GM21360 (cell line): Measurements from ENCODE around the gene LAPTM5.

Experiments
- ATAC-seq: cut with Tn5 transposase; IDR thresholded peaks from one replicate; pipeline ENCODE4 v1.9.1; 2021; ENCODE audit warnings: mild to moderate bottlenecking, moderate library complexity; ENCODE audit not compliant: unreplicated experiment

LAPTM5 gene

DNA sequence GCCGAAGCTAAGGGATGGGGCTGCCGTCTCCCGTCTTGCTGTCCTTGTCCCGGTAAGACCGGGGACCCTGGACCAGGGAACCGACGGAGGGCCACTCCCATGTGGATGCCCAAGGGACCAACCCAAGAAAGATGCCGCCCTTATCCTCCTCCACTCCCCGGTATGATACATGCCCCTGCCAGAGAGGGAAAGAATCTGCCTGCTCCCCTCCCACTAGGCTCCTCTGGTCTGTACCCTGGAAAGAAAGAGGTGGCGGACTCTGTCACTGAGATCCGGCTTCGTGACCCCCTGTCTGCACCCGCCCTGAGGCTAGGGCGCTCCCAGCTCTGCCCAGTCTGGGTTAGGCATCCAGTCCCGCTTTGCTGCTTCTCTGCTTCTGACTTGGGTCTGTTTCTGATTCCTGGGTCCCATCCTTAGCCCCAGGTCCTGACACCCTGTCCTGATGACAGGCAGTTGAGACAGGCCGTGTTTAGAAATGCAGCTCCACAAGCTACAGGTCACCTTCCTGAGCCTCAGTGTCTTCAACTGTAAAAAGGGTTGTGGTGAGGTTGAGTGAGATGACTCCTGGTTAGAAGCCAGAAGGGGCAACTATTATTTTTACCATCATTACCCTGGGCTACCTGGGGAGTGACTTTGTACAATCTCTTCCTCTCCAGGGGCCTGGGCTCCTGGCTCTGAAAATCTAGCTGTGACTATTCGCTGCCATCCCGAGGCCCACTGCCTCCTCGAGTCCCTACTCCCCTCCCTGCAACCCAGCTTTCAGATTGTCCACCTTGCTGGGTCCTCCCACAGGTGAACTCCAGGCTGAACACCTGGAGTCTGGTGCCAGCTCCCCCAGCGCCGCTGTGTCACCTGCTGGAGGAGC lies 37.9 kb downstream of the LAPTM5 start:
- no peak for ATAC-seq

- ATAC-seq, result peak; percentile 40
Measured at GRCh38 chr1:30718636-30719405, 38.8 kb downstream of the LAPTM5 start.

GRCh38 chr1:30718091-30718635 lies 39.4 kb downstream of the LAPTM5 start:
- peak; percentile 85 for ATAC-seq

- no peak for ATAC-seq
Measured at GRCh38 chr1:30716646-30717045, 40.9 kb downstream of the LAPTM5 start.

DNA sequence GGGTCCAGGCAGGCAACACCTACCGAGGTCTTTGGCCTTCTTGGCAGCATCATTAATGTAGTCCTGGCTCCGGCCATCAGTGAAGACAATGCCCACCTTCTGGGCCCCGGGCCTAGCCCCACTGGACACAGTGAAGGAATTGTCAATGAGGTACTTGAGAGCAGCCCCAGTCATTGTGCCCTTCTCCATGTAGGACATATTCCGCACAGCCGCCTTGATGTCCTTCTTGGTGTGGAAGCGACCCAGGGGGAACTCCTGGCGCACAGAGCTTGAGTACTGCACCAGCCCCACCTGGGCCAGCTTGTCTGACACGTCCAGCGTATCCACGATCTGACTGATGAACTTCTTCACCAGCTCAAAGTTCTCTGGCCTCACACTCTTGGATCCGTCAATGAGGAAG lies 41.7 kb downstream of the LAPTM5 start:
- ATAC-seq, result no peak

DNA sequence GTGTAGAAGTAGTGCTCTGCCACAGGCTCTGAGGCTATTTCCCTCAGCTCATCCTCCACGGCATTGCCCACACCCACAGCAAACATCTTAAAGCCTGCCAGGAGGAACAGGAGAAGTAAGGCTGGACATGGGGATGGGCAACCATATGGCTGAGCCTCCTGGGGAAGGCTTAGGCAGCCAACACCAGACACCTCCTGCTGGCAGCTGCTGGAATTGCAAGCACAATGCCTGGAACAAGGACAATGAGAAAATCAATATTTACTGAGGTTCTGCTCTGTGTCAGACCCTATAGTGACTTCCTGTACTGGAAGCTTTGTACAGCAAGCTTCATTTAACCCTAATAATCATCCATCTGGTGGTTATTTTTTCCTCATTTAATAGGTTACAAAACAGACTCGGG lies 42.4 kb downstream of the LAPTM5 start:
- ATAC-seq, result no peak

- no peak for ATAC-seq
Measured at GRCh38 chr1:30714536-30715090, 43.0 kb downstream of the LAPTM5 start.

GRCh38 chr1:30714025-30714424 lies 43.5 kb downstream of the LAPTM5 start:
- no peak for ATAC-seq

- ATAC-seq, result no peak
Measured at GRCh38 chr1:30713311-30713710, 44.3 kb downstream of the LAPTM5 start.

DNA sequence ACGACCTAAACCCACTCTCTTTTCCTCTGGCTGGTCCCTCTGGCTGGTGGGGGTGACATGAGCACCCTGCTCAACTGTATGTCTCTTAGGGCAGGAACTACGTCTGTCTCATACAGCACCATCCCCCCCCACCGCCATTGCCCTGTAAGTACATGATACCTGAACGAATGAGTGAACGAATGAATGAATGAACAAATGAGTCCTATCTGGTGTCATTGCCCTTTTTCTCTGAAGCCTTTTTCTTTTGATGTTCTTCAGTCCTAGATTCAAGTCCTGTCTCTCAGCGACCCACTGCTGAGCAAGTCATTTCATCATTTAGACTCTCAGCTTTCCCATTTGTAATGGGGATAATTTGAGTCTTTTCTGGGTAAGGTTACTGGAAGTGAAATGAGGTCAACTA lies 45.0 kb downstream of the LAPTM5 start:
- ATAC-seq, result no peak

GRCh38 chr1:30710407-30710806 lies 47.2 kb downstream of the LAPTM5 start:
- ATAC-seq, result no peak

GRCh38 chr1:30708361-30708728 lies 49.2 kb downstream of the LAPTM5 start:
- no peak for ATAC-seq

GRCh38 chr1:30707412-30708360 lies 49.9 kb downstream of the LAPTM5 start:
- no peak for ATAC-seq

GRCh38 chr1:30706528-30706927 lies 51.0 kb downstream of the LAPTM5 start:
- no peak for ATAC-seq

DNA sequence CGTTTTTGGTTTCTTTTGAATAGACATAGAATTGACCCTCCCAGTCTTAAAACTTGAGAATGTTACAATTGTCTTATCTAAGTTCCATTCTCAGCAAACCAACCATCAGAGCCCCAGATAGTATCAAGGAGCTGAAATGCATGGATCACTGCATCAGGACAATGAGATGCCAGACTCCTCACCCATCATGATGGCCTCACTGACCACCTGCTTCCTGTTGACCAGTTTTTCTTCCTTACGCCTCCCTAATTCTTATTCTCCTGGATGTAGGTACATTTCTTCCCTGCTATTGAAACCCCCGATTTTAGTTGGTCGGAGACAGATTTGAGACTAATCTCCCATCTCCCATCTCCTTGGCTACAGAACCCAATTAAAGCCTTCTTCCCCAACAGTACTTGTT lies 51.9 kb downstream of the LAPTM5 start:
- no peak for ATAC-seq

- ATAC-seq, result no peak
Measured at GRCh38 chr1:30704765-30705509, 52.6 kb downstream of the LAPTM5 start.

GRCh38 chr1:30704271-30704670 lies 53.3 kb downstream of the LAPTM5 start:
- ATAC-seq, result no peak

DNA sequence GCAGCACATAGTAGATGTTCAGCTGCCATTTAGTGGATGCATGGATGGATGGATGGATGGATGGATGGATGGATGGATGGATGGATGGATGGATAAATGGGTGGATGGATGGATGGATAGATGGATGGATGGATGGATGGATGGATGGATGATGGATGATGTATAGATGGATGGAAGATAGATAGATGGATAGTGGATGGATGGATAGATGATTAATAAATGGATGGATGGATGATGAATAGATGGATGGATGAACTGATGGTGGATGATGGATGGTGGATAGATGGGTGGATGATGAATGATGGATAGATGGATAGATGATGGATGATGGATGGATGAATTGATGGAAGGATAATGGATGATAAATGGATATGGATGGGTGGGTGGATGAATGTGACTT lies 54.8 kb downstream of the LAPTM5 start:
- ATAC-seq, result no peak

- no peak for ATAC-seq
Measured at GRCh38 chr1:30701258-30701633, 56.3 kb downstream of the LAPTM5 start.
